PFSK-1 (cell line): ENCODE measurements around the gene TSPAN5.

Experiments
- FOXP2 ChIP-seq: optimal IDR thresholded peaks from 2 replicates; pipeline ENCODE3; 2011; ENCODE audit warnings: borderline replicate concordance, control low read depth, inconsistent platforms; ENCODE audit not compliant: insufficient read depth; ENCODE audit errors: extremely low read length, extremely low read depth
- POLR2AphosphoS5 ChIP-seq: IDR thresholded peaks from 2 replicates; pipeline ENCODE4 v1.6.1; 2012; ENCODE audit warnings: low read depth, mild to moderate bottlenecking, control low read depth, low read length, moderate library complexity
- SIN3A ChIP-seq: IDR thresholded peaks from 2 replicates; pipeline ENCODE4 v1.6.1; 2012; ENCODE audit warnings: mild to moderate bottlenecking, low read length, moderate library complexity, borderline replicate concordance; ENCODE audit not compliant: insufficient read depth
- TAF1 ChIP-seq: IDR thresholded peaks from 2 replicates; pipeline ENCODE4 v1.6.1; 2012; ENCODE audit warnings: low read length, control low read depth, borderline replicate concordance; ENCODE audit not compliant: insufficient read depth
- TF ChIP-seq, protein P1 (sequence below), 2 experiments: IDR thresholded peaks; 2 replicates each; pipeline versions ENCODE4 v1.6.1 to v1.8.0; 2011 to 2012; ENCODE audit warnings: low read depth in 2 of 2, low read length in 2 of 2, control low read depth in 1 of 2, inconsistent platforms in 1 of 2, mild to moderate bottlenecking in 1 of 2, moderate library complexity in 1 of 2; ENCODE audit not compliant: insufficient read depth in 1 of 2

DNA sequence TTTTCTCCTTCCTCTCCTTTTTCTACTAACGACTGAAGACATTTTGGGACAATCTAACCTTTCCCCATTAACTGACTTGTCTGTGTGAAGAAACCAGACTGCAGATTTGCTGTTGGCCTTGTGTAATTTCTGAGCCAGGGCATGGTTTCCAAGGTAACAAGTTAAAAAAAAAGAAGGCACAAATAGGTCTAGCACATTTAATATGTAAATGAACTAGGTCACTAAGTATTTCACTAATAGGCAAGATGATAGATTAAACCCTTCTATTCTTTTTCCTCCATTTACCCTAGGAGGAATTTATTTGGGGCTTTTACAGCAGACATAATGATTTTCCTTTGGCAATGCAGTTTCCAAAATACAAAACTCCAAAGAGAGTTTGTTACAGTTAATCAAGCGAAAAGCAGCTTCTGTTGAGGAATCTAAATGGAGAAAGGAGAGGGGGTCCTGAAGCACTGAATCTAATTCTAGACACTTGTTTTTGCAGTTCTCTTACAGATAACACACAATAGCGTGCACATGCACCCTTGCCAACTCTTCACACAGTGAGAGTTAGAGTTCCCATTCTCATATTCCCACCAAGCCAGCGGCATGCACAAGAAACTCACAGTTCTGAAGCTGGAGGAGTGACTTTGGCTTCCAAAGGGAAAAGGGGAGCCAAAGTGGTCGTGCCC lies 72.0 kb downstream of the TSPAN5 start:
- no peak for TF ChIP-seq TAF1
- TF ChIP-seq SIN3A, result no peak
- TF ChIP-seq, protein P1, sequence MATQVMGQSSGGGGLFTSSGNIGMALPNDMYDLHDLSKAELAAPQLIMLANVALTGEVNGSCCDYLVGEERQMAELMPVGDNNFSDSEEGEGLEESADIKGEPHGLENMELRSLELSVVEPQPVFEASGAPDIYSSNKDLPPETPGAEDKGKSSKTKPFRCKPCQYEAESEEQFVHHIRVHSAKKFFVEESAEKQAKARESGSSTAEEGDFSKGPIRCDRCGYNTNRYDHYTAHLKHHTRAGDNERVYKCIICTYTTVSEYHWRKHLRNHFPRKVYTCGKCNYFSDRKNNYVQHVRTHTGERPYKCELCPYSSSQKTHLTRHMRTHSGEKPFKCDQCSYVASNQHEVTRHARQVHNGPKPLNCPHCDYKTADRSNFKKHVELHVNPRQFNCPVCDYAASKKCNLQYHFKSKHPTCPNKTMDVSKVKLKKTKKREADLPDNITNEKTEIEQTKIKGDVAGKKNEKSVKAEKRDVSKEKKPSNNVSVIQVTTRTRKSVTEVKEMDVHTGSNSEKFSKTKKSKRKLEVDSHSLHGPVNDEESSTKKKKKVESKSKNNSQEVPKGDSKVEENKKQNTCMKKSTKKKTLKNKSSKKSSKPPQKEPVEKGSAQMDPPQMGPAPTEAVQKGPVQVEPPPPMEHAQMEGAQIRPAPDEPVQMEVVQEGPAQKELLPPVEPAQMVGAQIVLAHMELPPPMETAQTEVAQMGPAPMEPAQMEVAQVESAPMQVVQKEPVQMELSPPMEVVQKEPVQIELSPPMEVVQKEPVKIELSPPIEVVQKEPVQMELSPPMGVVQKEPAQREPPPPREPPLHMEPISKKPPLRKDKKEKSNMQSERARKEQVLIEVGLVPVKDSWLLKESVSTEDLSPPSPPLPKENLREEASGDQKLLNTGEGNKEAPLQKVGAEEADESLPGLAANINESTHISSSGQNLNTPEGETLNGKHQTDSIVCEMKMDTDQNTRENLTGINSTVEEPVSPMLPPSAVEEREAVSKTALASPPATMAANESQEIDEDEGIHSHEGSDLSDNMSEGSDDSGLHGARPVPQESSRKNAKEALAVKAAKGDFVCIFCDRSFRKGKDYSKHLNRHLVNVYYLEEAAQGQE (IDR thresholded peaks at IDR 0.05; ENCODE audit: insufficient read depth in 1 of 2, low read depth in 2 of 2, low read length in 2 of 2), result no peak
- TF ChIP-seq POLR2AphosphoS5, result no peak
- no peak for TF ChIP-seq FOXP2
